Measurements from ENCODE around the gene KRTAP3-1. TPM values are rescaled to one million over a fixed set of nuclear protein-coding genes. Genes with fewer than 3 reads are reported as not detected.

KRTAP3-1 gene
- total RNA-seq, 1 donor from 2014 or later = not detected

DNA sequence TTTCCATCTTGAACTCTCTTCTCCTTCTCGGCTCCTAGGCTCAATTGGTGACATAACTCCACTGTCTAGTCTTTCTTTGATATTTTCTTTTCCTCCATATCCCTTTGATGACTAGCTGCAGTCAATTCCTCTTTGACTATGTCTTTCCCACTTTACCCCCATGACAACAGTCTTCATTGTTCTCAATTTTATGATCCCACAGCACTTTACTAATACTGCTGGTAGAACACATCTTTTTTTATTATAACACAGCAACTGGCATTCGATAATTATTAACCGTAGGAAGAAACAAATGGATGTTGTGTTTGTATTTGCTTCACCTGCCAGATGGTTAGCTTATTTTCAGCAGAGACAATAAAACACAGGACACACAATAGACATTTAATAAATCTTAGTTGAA, 16.3 kb downstream of the KRTAP3-1 start:
- Mint-ChIP-seq H3K36me3 (ENCODE audit: unreplicated experiment) (no peaks in the 10 kb centered on the region), H3K4me1 (ENCODE audit: low read depth, unreplicated experiment) (peaks cover 18% of the 10 kb centered on the region), H3K4me3 (ENCODE audit: unreplicated experiment) (no peak overlapping the region), H3K27me3 (ENCODE audit: unreplicated experiment) (peaks cover 6% of the 10 kb centered on the region), H3K9me3 (ENCODE audit: unreplicated experiment) (peaks cover 8% of the 10 kb centered on the region), H3K27ac (ENCODE audit: unreplicated experiment) (no peak overlapping the region)
- no peak for DNase-seq
- TF ChIP-seq, protein P1, sequence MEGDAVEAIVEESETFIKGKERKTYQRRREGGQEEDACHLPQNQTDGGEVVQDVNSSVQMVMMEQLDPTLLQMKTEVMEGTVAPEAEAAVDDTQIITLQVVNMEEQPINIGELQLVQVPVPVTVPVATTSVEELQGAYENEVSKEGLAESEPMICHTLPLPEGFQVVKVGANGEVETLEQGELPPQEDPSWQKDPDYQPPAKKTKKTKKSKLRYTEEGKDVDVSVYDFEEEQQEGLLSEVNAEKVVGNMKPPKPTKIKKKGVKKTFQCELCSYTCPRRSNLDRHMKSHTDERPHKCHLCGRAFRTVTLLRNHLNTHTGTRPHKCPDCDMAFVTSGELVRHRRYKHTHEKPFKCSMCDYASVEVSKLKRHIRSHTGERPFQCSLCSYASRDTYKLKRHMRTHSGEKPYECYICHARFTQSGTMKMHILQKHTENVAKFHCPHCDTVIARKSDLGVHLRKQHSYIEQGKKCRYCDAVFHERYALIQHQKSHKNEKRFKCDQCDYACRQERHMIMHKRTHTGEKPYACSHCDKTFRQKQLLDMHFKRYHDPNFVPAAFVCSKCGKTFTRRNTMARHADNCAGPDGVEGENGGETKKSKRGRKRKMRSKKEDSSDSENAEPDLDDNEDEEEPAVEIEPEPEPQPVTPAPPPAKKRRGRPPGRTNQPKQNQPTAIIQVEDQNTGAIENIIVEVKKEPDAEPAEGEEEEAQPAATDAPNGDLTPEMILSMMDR (IDR thresholded peaks at IDR 0.05; ENCODE audit: partially characterized antibody, unreplicated experiment) = no peak

DNA sequence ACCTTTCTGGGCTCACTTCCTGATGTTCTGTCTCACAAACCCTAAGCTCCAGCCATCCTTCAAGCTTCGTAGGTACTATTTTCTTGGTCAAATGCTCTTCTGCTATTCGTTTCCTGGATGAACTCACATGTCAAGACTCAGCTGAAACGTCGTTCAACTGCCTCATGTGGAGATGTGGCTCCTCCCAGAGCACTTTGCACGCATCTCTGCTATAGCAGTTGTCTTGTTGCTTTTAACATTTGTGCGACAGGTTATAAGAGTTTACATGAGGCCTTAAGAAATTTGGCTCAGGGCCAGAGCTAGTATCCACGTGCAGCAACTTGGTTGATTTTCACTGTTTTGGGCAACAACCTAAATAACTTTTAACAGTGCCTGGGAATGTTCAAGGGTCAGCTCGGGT, 22.0 kb downstream of the KRTAP3-1 start:
- H3K27me3 Mint-ChIP-seq (ENCODE audit: unreplicated experiment) = no peaks in the 10 kb centered on the region
- TF ChIP-seq, protein P1 (IDR thresholded peaks at IDR 0.05; ENCODE audit: partially characterized antibody, unreplicated experiment) = no peak

DNA sequence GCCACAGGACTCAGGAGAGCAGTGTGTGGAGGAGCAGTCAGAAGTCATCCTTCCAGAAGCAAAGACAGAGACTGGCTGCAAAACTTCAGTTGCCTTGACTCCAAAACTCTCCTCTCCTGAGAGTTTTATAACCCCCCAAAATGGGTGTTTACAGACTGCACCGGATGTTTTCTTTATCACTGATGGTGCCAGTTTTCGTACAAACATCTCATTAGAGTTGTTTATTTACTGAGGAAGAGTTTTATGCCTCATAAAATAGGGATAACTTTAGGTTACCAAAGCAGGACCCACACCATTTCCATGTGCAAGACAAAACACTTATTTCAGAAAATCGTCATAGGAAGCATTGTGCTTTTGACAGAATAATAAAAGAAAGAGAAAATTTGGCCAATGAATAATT, 24.7 kb downstream of the KRTAP3-1 start, which contains the start of gene KRT40:
TSS of gene KRT40 (minus strand) at position 101 of the 400 bp plus-strand sequence. CDS start at position 48, 53 bp downstream.
- Mint-ChIP-seq H3K9me3 (ENCODE audit: unreplicated experiment) (no peaks in the 10 kb centered on the region), H3K4me3 (ENCODE audit: unreplicated experiment) (no peak within 1 kb of the TSS), H3K27me3 (ENCODE audit: unreplicated experiment) (no peaks in the 10 kb centered on the region), H3K4me1 (ENCODE audit: low read depth, unreplicated experiment) (peaks cover 9% of the 10 kb centered on the region), H3K27ac (ENCODE audit: unreplicated experiment) (no peak within 1 kb of the TSS), H3K36me3 (ENCODE audit: unreplicated experiment) (no peaks in the 10 kb centered on the region)
- TF ChIP-seq, protein P1 (IDR thresholded peaks at IDR 0.05; ENCODE audit: partially characterized antibody, unreplicated experiment) = no peak
- no peak for DNase-seq

More for the DNA sequence above, 22.0 kb downstream of the KRTAP3-1 start:
- no peak overlapping the region for H3K4me3 Mint-ChIP-seq (ENCODE audit: unreplicated experiment)
- no peak overlapping the region for H3K27ac Mint-ChIP-seq (ENCODE audit: unreplicated experiment)
- no peaks in the 10 kb centered on the region for H3K4me1 Mint-ChIP-seq (ENCODE audit: low read depth, unreplicated experiment)
- no peaks in the 10 kb centered on the region for H3K36me3 Mint-ChIP-seq (ENCODE audit: unreplicated experiment)
- no peak for DNase-seq
- no peaks in the 10 kb centered on the region for H3K9me3 Mint-ChIP-seq (ENCODE audit: unreplicated experiment)

DNA sequence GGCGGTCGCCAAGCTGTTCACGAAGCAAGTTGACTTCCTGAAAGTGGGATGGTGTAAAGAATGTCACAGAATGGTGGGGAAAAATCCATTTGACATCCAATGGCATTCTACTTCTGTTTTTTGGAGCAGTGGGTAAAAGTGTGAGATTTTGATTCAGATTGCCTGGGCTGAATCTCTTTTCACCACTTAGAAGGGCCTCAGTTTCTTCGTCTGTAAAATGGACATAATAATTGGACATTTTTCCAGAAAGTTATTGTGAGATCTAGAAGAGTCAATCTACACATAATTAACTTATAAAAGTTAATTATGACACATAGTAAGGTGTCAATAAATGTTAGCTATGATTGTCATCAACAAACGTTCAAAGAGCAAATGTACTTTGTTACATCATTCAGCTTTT, 27.8 kb downstream of the KRTAP3-1 start:
- TF ChIP-seq, protein P1 (IDR thresholded peaks at IDR 0.05; ENCODE audit: partially characterized antibody, unreplicated experiment) = no peak
- peaks cover 9% of the 10 kb centered on the region for H3K4me1 Mint-ChIP-seq (ENCODE audit: low read depth, unreplicated experiment)
- peak overlapping the region; percentile 36 for H3K27ac Mint-ChIP-seq (ENCODE audit: unreplicated experiment)
- H3K4me3 Mint-ChIP-seq (ENCODE audit: unreplicated experiment) = no peak overlapping the region
- DNase-seq = no peak
- H3K27me3 Mint-ChIP-seq (ENCODE audit: unreplicated experiment) = no peaks in the 10 kb centered on the region
- H3K9me3 Mint-ChIP-seq (ENCODE audit: unreplicated experiment) = peaks cover 3% of the 10 kb centered on the region
- no peaks in the 10 kb centered on the region for H3K36me3 Mint-ChIP-seq (ENCODE audit: unreplicated experiment)

DNA sequence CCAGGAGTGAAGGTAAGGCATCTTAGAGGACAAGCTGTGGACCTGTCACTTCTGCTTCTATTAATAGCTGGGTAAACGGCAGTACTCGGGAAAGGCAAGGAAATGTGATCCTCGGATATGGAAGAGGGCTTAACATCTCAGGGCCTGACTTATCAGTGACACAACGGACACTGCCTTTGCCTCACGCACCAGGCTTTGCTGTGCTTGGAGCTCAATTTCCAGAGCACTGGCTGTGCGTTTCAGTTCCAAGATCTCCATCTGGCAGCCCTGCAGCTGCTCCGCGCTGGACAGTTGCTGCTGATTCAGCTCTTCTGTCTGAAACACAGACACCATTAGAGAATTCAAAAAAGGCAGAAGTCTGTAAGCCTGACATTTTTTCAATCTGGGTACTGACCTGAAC, 28.3 kb downstream of the KRTAP3-1 start:
- H3K27ac Mint-ChIP-seq (ENCODE audit: unreplicated experiment) = peak overlapping the region; percentile 71
- TF ChIP-seq, protein P1 (IDR thresholded peaks at IDR 0.05; ENCODE audit: partially characterized antibody, unreplicated experiment) = no peak
- DNase-seq = peak; percentile 27

More for the DNA sequence above, 28.3 kb downstream of the KRTAP3-1 start:
- no peaks in the 10 kb centered on the region for H3K27me3 Mint-ChIP-seq (ENCODE audit: unreplicated experiment)
- H3K4me3 Mint-ChIP-seq (ENCODE audit: unreplicated experiment) = no peak overlapping the region
- peaks cover 9% of the 10 kb centered on the region for H3K4me1 Mint-ChIP-seq (ENCODE audit: low read depth, unreplicated experiment)
- H3K36me3 Mint-ChIP-seq (ENCODE audit: unreplicated experiment) = no peaks in the 10 kb centered on the region
- peaks cover 3% of the 10 kb centered on the region for H3K9me3 Mint-ChIP-seq (ENCODE audit: unreplicated experiment)
